ENCODE measurements around the gene TMEM106C. TPM values are rescaled to one million over a fixed set of nuclear protein-coding genes. Genes with fewer than 3 reads are reported as not detected.

Gene TMEM106C
- total RNA-seq, 2 donors from 2014 or later: 54.7 to 107 TPM

DNA sequence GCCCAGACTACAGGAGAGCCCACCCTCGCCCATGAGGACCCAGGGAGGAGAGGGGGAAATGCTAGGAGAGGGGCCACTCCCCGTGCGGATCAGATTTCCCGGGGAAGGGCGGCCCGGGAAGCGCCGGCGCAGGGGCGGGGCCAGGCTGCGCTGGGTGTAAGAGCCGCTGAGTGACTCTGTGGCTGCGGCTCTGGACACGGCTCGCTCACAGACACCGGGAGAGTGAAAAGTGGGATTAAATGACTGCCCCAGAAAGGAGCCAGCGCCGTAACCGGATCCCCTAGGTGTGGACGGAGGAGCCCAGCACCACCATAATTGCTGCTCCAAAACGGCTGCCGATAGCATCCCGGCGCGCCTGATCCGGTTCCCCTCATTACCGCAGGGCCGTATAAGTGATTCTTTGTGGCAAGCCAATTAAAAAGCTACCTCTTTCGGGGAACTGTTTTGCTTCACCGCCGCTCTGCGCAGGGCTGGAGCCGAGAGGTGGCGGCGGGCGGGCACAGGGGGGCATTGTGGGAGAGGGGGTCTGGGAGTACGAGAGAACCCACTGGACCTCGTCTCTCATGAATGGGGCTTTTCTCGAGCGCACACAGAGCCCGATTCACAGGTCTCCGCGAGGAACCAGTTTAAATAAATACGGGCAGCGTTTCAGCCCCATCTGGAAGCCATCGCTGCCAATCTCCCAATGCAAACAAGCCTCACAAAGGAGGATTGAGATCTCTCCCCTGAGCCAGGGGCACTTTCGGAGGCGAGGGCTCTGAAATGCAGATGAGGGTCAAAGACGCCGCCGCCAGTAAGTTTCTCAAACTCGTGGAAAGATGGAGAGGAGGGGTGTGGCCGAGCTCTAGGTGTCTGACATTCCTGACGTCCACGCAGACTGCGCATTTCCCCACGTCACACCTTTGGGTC is 38.4 kb downstream of the TMEM106C start:
- no peaks in the 10 kb centered on the region for H3K9me3 ChIP-seq
- DNase-seq (ENCODE audit: low spot score): no peak
- TF ChIP-seq, protein P1, sequence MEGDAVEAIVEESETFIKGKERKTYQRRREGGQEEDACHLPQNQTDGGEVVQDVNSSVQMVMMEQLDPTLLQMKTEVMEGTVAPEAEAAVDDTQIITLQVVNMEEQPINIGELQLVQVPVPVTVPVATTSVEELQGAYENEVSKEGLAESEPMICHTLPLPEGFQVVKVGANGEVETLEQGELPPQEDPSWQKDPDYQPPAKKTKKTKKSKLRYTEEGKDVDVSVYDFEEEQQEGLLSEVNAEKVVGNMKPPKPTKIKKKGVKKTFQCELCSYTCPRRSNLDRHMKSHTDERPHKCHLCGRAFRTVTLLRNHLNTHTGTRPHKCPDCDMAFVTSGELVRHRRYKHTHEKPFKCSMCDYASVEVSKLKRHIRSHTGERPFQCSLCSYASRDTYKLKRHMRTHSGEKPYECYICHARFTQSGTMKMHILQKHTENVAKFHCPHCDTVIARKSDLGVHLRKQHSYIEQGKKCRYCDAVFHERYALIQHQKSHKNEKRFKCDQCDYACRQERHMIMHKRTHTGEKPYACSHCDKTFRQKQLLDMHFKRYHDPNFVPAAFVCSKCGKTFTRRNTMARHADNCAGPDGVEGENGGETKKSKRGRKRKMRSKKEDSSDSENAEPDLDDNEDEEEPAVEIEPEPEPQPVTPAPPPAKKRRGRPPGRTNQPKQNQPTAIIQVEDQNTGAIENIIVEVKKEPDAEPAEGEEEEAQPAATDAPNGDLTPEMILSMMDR (IDR thresholded peaks at IDR 0.05): no peak
- H3K36me3 ChIP-seq: no peaks in the 10 kb centered on the region
- H3K27me3 ChIP-seq: peaks cover 10 to 26% of the 10 kb centered on the region in 2 donors
- H3K4me1 ChIP-seq: peaks cover 0 to 44% of the 10 kb centered on the region in 2 donors
- H3K27ac ChIP-seq: peak overlapping the region in 1 of 2 donors; percentile 45
- H3K4me3 ChIP-seq: peak overlapping the region; percentile 44 to 56

DNA sequence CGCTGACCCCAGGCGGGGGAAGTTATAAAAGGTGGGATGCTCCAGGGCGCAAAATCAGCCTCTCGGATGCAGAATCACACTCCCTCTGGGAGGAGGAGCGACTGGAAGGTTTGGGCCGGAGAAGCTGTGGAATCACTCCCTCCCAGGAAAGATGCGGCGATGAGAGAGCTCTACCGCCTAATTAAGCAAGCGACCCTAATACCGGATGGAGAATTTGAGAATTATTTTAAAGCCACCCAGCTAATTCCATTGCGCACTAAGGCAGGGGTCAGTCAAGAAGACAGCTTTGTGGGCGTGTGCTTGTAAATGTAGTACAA is 39.0 kb downstream of the TMEM106C start:
- no peak for DNase-seq (ENCODE audit: low spot score)
- Histone ChIP-seq H3K27ac (no peak overlapping the region), H3K27me3 (peaks cover 10 to 26% of the 10 kb centered on the region in 2 donors), H3K4me3 (peak overlapping the region; percentile 44 to 56), H3K36me3 (no peaks in the 10 kb centered on the region), H3K4me1 (peaks cover 0 to 44% of the 10 kb centered on the region in 2 donors), H3K9me3 (no peaks in the 10 kb centered on the region)
- TF ChIP-seq, protein P1 (IDR thresholded peaks at IDR 0.05): no peak

DNA sequence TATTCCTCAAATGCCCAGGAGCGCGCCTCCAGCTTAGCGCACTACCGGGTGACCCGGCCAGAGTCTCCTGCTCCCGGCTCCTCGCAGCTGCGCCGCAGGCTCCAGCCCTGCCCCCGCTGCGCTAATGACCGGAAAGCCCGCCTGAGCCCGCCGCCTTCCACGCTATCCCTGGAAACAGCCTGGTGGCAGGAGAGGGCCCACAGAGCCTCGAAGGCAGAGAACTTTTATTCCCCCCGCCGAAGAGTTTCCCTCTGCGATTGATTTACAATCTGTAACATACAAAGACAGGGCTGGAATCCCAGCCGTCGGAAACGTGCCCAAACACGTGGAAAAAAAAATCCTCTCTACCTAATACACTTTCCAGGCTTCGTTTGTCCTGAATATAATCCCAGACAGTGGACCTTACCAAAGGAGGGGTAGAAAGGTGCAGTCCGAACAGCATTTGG is 39.4 kb downstream of the TMEM106C start:
- no peak for DNase-seq (ENCODE audit: low spot score)
- Histone ChIP-seq H3K9me3 (no peaks in the 10 kb centered on the region), H3K36me3 (no peaks in the 10 kb centered on the region), H3K4me3 (peak overlapping the region in 1 of 2 donors; percentile 56), H3K27ac (no peak overlapping the region), H3K27me3 (peaks cover 10 to 26% of the 10 kb centered on the region in 2 donors), H3K4me1 (peaks cover 0 to 44% of the 10 kb centered on the region in 2 donors)
- TF ChIP-seq, protein P1 (IDR thresholded peaks at IDR 0.05): peak in 1 of 2 donors; percentile 11

DNA sequence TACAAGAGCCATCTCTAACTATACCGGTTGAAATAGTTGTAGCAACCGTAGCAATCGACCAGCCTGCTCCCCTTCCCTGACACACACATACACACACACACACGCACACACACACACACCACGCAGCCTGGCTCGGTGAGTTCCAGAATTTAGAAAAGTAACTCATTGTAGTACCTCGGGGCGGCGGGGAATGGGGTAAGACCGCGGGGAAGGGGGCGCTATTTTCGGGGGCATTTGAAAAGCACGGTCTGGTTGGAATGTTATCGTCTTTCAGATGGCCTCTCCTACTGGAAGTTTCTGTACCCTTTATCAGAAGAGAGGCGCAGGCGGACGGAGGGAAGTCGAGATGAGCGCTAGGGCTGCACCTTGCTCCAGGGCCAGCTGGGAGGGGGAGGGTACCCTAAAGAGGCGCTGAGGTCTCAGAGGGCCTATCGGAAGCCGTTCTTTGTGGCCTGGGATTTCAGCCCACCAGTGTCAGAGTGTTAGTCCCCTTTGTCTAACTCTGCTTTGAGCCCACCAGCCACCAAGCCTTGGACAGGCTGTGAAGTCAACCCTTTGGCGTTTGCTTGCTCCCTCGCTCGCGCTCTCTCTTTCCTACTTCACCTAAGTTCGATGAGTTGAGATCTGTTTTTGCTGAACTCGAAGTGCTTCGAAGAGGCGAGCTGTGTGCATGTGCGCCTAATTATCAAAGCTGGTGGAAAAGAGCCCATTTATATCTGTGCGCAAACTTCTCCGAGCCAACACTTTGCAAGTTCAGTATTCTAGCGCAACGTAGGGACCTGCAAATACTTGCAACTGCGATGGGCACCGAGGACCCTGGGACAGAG is 40.0 kb downstream of the TMEM106C start:
- Histone ChIP-seq H3K27ac (no peak overlapping the region), H3K4me1 (peaks cover 0 to 44% of the 10 kb centered on the region in 2 donors), H3K27me3 (peaks cover 10 to 26% of the 10 kb centered on the region in 2 donors), H3K9me3 (no peaks in the 10 kb centered on the region), H3K4me3 (peak overlapping the region; percentile 28 to 56), H3K36me3 (no peaks in the 10 kb centered on the region)
- TF ChIP-seq, protein P1 (IDR thresholded peaks at IDR 0.05): peak in 1 of 2 donors; percentile 1
- DNase-seq (ENCODE audit: low spot score): no peak

DNA sequence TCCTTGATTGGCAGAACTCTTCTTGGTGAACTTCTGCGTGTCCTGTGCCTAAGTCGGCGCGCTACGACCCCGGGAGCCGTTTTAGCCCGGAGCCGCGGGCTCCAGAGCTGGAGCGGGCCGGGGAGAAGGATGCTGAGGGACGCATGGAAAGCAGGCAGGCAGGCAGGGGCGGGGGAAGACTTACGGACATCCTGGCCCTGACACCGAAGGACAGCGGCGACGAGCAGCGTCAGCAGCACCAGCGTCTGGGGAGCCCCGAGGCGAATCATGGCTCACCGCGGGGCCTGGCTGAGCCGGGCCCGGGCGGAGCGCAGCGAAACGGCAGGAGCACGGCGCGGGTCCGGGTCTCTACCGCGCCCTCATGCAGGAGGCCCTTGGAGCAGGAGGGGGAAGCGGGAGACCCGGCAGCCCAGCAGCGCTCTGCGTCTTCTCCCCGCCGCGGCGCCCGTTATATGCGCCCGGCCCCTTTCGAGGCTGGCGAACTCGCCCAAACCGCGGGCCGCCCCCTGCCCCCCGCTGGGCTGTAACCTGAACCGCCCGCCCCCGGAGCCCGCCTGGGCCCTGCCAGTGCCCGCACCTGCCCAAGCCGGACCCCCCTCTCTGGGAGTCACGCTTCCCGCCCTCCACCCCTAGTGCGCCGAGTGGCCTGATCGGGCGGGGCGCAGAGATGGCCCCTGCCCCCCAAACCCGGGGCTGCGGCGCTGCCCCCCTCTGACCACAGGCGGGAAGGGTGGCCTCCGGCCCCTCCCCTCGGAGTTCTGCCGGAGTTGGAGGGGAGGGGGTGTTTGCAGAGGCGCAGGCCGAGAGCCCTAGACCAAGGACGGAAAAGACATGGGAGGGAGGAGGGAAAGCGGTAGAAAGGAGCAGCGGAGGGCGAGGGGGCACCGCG is 40.9 kb downstream of the TMEM106C start, which contains the start of gene COL2A1:
TSS of gene COL2A1 (minus strand) at position 424 of the 889 bp plus-strand sequence. CDS start at position 269, 155 bp downstream.
- DNase-seq (ENCODE audit: low spot score): no peak
- Histone ChIP-seq H3K27ac (no peak within 1 kb of the TSS), H3K4me1 (peaks cover 0 to 44% of the 10 kb centered on the region in 2 donors), H3K4me3 (peak within 1 kb of the TSS; percentile 28 to 56), H3K27me3 (peaks cover 10 to 26% of the 10 kb centered on the region in 2 donors), H3K36me3 (no peaks in the 10 kb centered on the region), H3K9me3 (no peaks in the 10 kb centered on the region)
- TF ChIP-seq, protein P1 (IDR thresholded peaks at IDR 0.05): no peak
